H1 (cell line): ENCODE measurements around the gene CCNY. TPM values are rescaled to one million over a fixed set of nuclear protein-coding genes. Genes with fewer than 3 reads are reported as not detected.

Source experiments
- CTCF ChIA-PET: fragments of 300-600 bp; sonication (Branson Sonifier 250); formaldehyde crosslinking; loops from one replicate; lab custom pipeline; 2021; ENCODE audit not compliant: partially characterized antibody; lab: Charles Lee
- POLR2A ChIA-PET: fragments of 300-600 bp; sonication (Branson Sonifier 250); formaldehyde crosslinking; loops from one replicate; lab custom pipeline; 2021; ENCODE audit warnings: inconsistent platforms; ENCODE audit not compliant: partially characterized antibody; lab: Charles Lee
- DNase-seq, 2 experiments: peaks; one replicate each; pipeline versions ENCODE4 v3.0.0 to v3.0.0-alpha.2; 2010 to 2022; ENCODE audit warnings: low spot score in 2 of 2, low read depth in 1 of 2, mixed read lengths in 1 of 2
- FAIRE-seq: peaks from 2 replicates; lab custom pipeline; 2011; peaks lifted over from hg19 to GRCh38; lab: Jason Lieb, UNC
- H2AFZ ChIP-seq: 2 replicates; pipeline ENCODE4 v1.8.1; 2012; ENCODE audit warnings: low read length, inconsistent platforms
- H2AK5ac ChIP-seq: 2 replicates; pipeline ENCODE4 v1.6.1; 2013; ENCODE audit warnings: low read depth, low read length
- H2BK120ac ChIP-seq: replicated peaks from 2 replicates; pipeline ENCODE3; 2013; ENCODE audit warnings: low read depth, low read length, inconsistent platforms
- H2BK12ac ChIP-seq: 2 replicates; pipeline ENCODE4 v1.6.1; 2013; ENCODE audit warnings: low read depth, low read length
- H2BK15ac ChIP-seq: 2 replicates; pipeline ENCODE4 v1.6.1; 2013; ENCODE audit warnings: low read length
- H2BK20ac ChIP-seq: 2 replicates; pipeline ENCODE4 v1.6.1; 2013; ENCODE audit warnings: low read length
- H2BK5ac ChIP-seq: 2 replicates; pipeline ENCODE4 v1.6.1; 2013; ENCODE audit warnings: low read depth, low read length
- H3K14ac ChIP-seq: 2 replicates; pipeline ENCODE4 v1.6.1; 2013; ENCODE audit warnings: inconsistent platforms; ENCODE audit not compliant: insufficient read length
- H3K18ac ChIP-seq: 2 replicates; pipeline ENCODE4 v1.6.1; 2013; ENCODE audit warnings: low read length; ENCODE audit errors: extremely low read depth
- H3K23ac ChIP-seq: 2 replicates; pipeline ENCODE4 v1.6.1; 2013; ENCODE audit warnings: inconsistent platforms; ENCODE audit not compliant: insufficient read length
- H3K23me2 ChIP-seq: 2 replicates; pipeline ENCODE4 v1.6.1; 2013; ENCODE audit warnings: low read depth, low read length
- H3K27ac ChIP-seq: 2 replicates; pipeline ENCODE4 v1.6.1; 2011; ENCODE audit warnings: low read depth, low read length, inconsistent platforms
- H3K27me3 ChIP-seq, 4 experiments: replicated peaks in 1 of 4; 1 replicate in 1 of 4; 2 replicates in 3 of 4; pipeline versions ENCODE4 v1.6.1 to v1.8.1; 2011 to 2013; ENCODE audit warnings: low read length in 3 of 4, mild to moderate bottlenecking in 3 of 4, inconsistent platforms in 2 of 4, mixed read lengths in 2 of 4, moderate library complexity in 1 of 4; ENCODE audit not compliant: control insufficient read depth in 3 of 4, insufficient read depth in 3 of 4; ENCODE audit errors: extremely low read depth in 1 of 4
- H3K36me3 ChIP-seq, 4 experiments: 2 replicates each; pipeline versions ENCODE4 v1.6.1 to v1.8.1; 2011 to 2013; ENCODE audit warnings: mild to moderate bottlenecking in 4 of 4, low read length in 3 of 4, moderate library complexity in 2 of 4, control low read depth in 1 of 4, inconsistent platforms in 1 of 4; ENCODE audit not compliant: insufficient read depth in 4 of 4, control insufficient read depth in 2 of 4
- H3K4ac ChIP-seq: replicated peaks from 2 replicates; pipeline ENCODE3; 2013; ENCODE audit warnings: low read length, low read depth, mixed read lengths, inconsistent platforms; ENCODE audit not compliant: insufficient read length
- H3K4me1 ChIP-seq, 4 experiments: replicated peaks in 1 of 4; 1 replicate in 1 of 4; 2 replicates in 3 of 4; pipeline versions ENCODE4 v1.6.1 to v1.8.1; 2011 to 2013; ENCODE audit warnings: low read length in 3 of 4, inconsistent platforms in 2 of 4, mixed read lengths in 1 of 4; ENCODE audit not compliant: insufficient read depth in 4 of 4, control insufficient read depth in 3 of 4
- H3K4me2 ChIP-seq, 2 experiments: 2 replicates each; pipeline versions ENCODE4 v1.6.1 to v1.8.1; 2011 to 2013; ENCODE audit warnings: low read depth in 2 of 2, low read length in 2 of 2, control low read depth in 1 of 2, inconsistent platforms in 1 of 2, mild to moderate bottlenecking in 1 of 2; ENCODE audit not compliant: insufficient read depth in 1 of 2
- H3K4me3 ChIP-seq, 4 experiments: fragments of 200-600, 300-600 bp in 1 of 4; sonication (generic), shearing (Covaris generic), sonication (Bioruptor Twin) in 1 of 4; 2 replicates each; pipeline versions ENCODE4 v1.5.1 to v1.8.1; 2011 to 2016; ENCODE audit warnings: low read length in 4 of 4, low read depth in 3 of 4, control low read depth in 2 of 4, inconsistent platforms in 2 of 4, mild to moderate bottlenecking in 2 of 4, mixed read lengths in 1 of 4, moderate library complexity in 1 of 4; ENCODE audit not compliant: insufficient read depth in 2 of 4; ENCODE audit errors: extremely low read depth in 1 of 4
- H3K56ac ChIP-seq: replicated peaks from 2 replicates; pipeline ENCODE3; 2013; ENCODE audit warnings: low read depth, mild to moderate bottlenecking, mixed read lengths, low read length, inconsistent platforms; ENCODE audit not compliant: insufficient read length
- H3K79me1 ChIP-seq: 2 replicates; pipeline ENCODE4 v1.6.1; 2013; ENCODE audit warnings: low read depth, low read length, control low read depth
- H3K79me2 ChIP-seq, 2 experiments: 2 replicates each; pipeline versions ENCODE4 v1.6.1 to v1.8.1; 2012 to 2013; ENCODE audit warnings: low read length in 2 of 2, mild to moderate bottlenecking in 2 of 2, inconsistent platforms in 1 of 2; ENCODE audit not compliant: insufficient read depth in 2 of 2, control insufficient read depth in 1 of 2
- H3K9ac ChIP-seq, 4 experiments: replicated peaks in 1 of 4; 1 replicate in 1 of 4; 2 replicates in 3 of 4; pipeline versions ENCODE4 v1.6.1 to v1.8.1; 2011 to 2013; ENCODE audit warnings: low read depth in 3 of 4, low read length in 3 of 4, control low read depth in 2 of 4, mild to moderate bottlenecking in 2 of 4, moderate library complexity in 2 of 4, inconsistent platforms in 1 of 4; ENCODE audit errors: extremely low read depth in 1 of 4
- H3K9me3 ChIP-seq, 2 experiments: 2 replicates each; pipeline versions ENCODE4 v1.6.1 to v1.8.1; 2012 to 2013; ENCODE audit warnings: mild to moderate bottlenecking in 2 of 2, moderate library complexity in 2 of 2, control low read depth in 1 of 2, inconsistent platforms in 1 of 2, low read depth in 1 of 2, low read length in 1 of 2, mixed read lengths in 1 of 2; ENCODE audit not compliant: insufficient read depth in 2 of 2
- H4K20me1 ChIP-seq, 2 experiments: replicated peaks in 1 of 2; 2 replicates each; pipeline versions ENCODE3 to v1.8.1; 2011 to 2013; ENCODE audit warnings: inconsistent platforms in 2 of 2, low read length in 2 of 2, mild to moderate bottlenecking in 1 of 2; ENCODE audit not compliant: insufficient read depth in 2 of 2, control insufficient read depth in 1 of 2
- H4K5ac ChIP-seq: 2 replicates; pipeline ENCODE4 v1.6.1; 2013; ENCODE audit warnings: low read length, low read depth, mixed read lengths, inconsistent platforms; ENCODE audit not compliant: insufficient read length
- H4K8ac ChIP-seq: 2 replicates; pipeline ENCODE4 v1.8.0; 2013; ENCODE audit warnings: mild to moderate bottlenecking, moderate library complexity, low read length, inconsistent platforms; ENCODE audit not compliant: insufficient read depth; ENCODE audit errors: extremely low read depth
- H4K91ac ChIP-seq: replicated peaks from 2 replicates; pipeline ENCODE3; 2013; ENCODE audit warnings: low read length, mixed read lengths, inconsistent platforms; ENCODE audit not compliant: insufficient read length
- BACH1 ChIP-seq: IDR thresholded peaks from 2 replicates; pipeline ENCODE4 v1.6.1; 2012; ENCODE audit warnings: low read length, improper control_type of control experiment
- KDM5A ChIP-seq: fragments of 200-600 bp; IDR thresholded peaks from 2 replicates; pipeline ENCODE4 v1.7.1; 2012; ENCODE audit warnings: mild to moderate bottlenecking, low read length, inconsistent platforms, mixed read lengths
- POLR2AphosphoS5 ChIP-seq: IDR thresholded peaks from 2 replicates; pipeline ENCODE4 v1.6.1; 2011; ENCODE audit warnings: low read depth, low read length
- SAP30 ChIP-seq: fragments of 300-600 bp; sonication (generic); IDR thresholded peaks from 2 replicates; pipeline ENCODE4 v1.7.1; 2012; ENCODE audit warnings: low read length, moderate library complexity, mild to moderate bottlenecking, inconsistent platforms; ENCODE audit not compliant: insufficient read depth, insufficient replicate concordance
- SRF ChIP-seq: IDR thresholded peaks from 2 replicates; pipeline ENCODE4 v1.6.1; 2011; ENCODE audit warnings: mild to moderate bottlenecking, low read depth, low read length, moderate library complexity
- TEAD4 ChIP-seq: IDR thresholded peaks from 2 replicates; pipeline ENCODE4 v1.6.1; 2012; ENCODE audit warnings: low read depth, low read length, inconsistent platforms, mixed read lengths
- WGBS, 2 experiments: shearing (Covaris generic) in 1 of 2; methylation state at CpG; one replicate each; pipeline versions ENCODE4 v1.1.6 to v1.1.7; 2013 to 2015; ENCODE audit warnings: low lambda C conversion rate in 2 of 2, mixed read lengths in 2 of 2, inconsistent platforms in 1 of 2, low coverage in 1 of 2, missing lambda C conversion rate in 1 of 2; ENCODE audit not compliant: insufficient replicate concordance in 2 of 2, insufficient coverage in 1 of 2, insufficient read length in 1 of 2; ENCODE audit errors: extremely low coverage in 1 of 2, missing lambda C conversion rate in 1 of 2; 5-methylcytosine and 5-hydroxymethylcytosine counted together
- polyA plus RNA-seq, 7 experiments: library from polyadenylated mRNA; depleted of rRNA in 3 of 7; stranded (reverse) in 5 of 7; unstranded in 2 of 7; fragments of >200 nt in 5 of 7; fragments of 200-250 nt in 2 of 7; gene quantifications; 1 replicate in 5 of 7; 2 replicates in 1 of 7; 4 replicates in 1 of 7; pipeline versions ENCODE4 v1.2.1 to v1.2.3, GENCODE V29; 2011 to 2013; ENCODE audit warnings: missing spikeins in 2 of 7, mixed read lengths in 2 of 7
- total RNA-seq: library from RNA; stranded (reverse); fragmentation: NEBNext Ultra II Directional; extraction: Animal tissue kit (Norgen Biotek cat#: 25700); gene quantifications from 2 replicates; pipeline ENCODE4 v1.2.1, GENCODE V29; 2021

The CCNY gene
- total and polyA plus RNA-seq, 2 of the 8 experiments (the other 6 are each of a cell fraction or from before 2014, with no cell fraction given), result 25.3 to 68.2 TPM

GRCh38 chr10:35433851-35434426 is 97.6 kb downstream of the CCNY start:
- Histone ChIP-seq H4K8ac (peak overlapping the region; percentile 14; the same call in 1 of the 2 replicates), H3K4me1 (peaks cover 0 to 3% (median 0%) of the 10 kb centered on the region in 4 experiments; a peak in 2 of 7 replicates), H2BK120ac (no peak overlapping the region), H3K4me2 (no peak overlapping the region), H3K56ac (no peak overlapping the region), H3K79me2 (peaks cover 3 to 79% of the 10 kb centered on the region in 2 experiments; a peak in 3 of 4 replicates), H4K91ac (no peak overlapping the region), H3K36me3 (no peaks in the 10 kb centered on the region), H3K23me2 (no peaks in the 10 kb centered on the region), H2AK5ac (no peak overlapping the region), H3K27me3 (no peaks in the 10 kb centered on the region), H2AFZ (no peak overlapping the region), H4K20me1 (peaks cover 0 to 2% of the 10 kb centered on the region in 2 experiments), H2BK20ac (no peak overlapping the region), H3K27ac (no peak overlapping the region), H2BK5ac (no peak overlapping the region), H3K4ac (no peak overlapping the region), H3K9me3 (no peaks in the 10 kb centered on the region), H4K5ac (no peak overlapping the region), H3K23ac (no peak overlapping the region), H3K79me1 (peaks cover 17% of the 10 kb centered on the region), H3K4me3 (no peak overlapping the region), H2BK12ac (no peak overlapping the region), H3K14ac (no peak overlapping the region), H2BK15ac (no peak overlapping the region), H3K18ac (no peak overlapping the region), H3K9ac (no peak overlapping the region)
- no peak for TF ChIP-seq BACH1
- no peak for TF ChIP-seq TEAD4
- TF ChIP-seq SRF, result no peak
- TF ChIP-seq SAP30, result no peak
- TF ChIP-seq POLR2AphosphoS5, result no peak
- TF ChIP-seq KDM5A, result no peak
- ChIA-PET POLR2A (no interaction called here), CTCF (no interaction called here)
- no peak for FAIRE-seq
- 90% methylated on average over 7 of the region's 7 CpGs; no CpG with 5 or more reads in 1 of the 2 experiments for WGBS, 2 experiments
- no peak for DNase-seq
